Naive thymus-derived CD8-positive, alpha-beta T cell (primary cell): ENCODE measurements around the gene AQP2. TPM values are rescaled to one million over a fixed set of nuclear protein-coding genes. Genes with fewer than 3 reads are reported as not detected.

Experiments
- ATAC-seq, 2 donors: fragments of 150-1000 bp; cut with Tn5 transposase in 1 of 2; sonication (Bioruptor Pico), chemical (Tn5 transposase) in 1 of 2; 1 replicate in 1 of 2; 2 replicates in 1 of 2; pipeline ENCODE4 v1.10.0; 2021; ENCODE audit warnings: mild to moderate bottlenecking in 2 of 2, moderate library complexity in 2 of 2
- POLR2A ChIA-PET: fragments of 350-600 bp; sonication (Branson Sonifier 250); formaldehyde crosslinking; loops from one replicate; lab custom pipeline; 2021; ENCODE audit warnings: antibody characterized with exemption; lab: Charles Lee
- DNase-seq, 10 donors: peaks; one replicate each; pipeline versions ENCODE4 v3.0.0 to v3.0.0-alpha.2; 2020 to 2022
- H3K27ac Mint-ChIP-seq, 10 donors: one replicate each; pipeline ENCODE4 v1.8.0; 2020 to 2022; ENCODE audit warnings: mild to moderate bottlenecking in 10 of 10, mixed read lengths in 10 of 10, moderate library complexity in 4 of 10, inconsistent platforms in 1 of 10
- H3K27me3 Mint-ChIP-seq, 5 donors: one replicate each; pipeline ENCODE4 v1.8.0; 2021 to 2022; ENCODE audit warnings: mixed read lengths in 5 of 5
- H3K36me3 Mint-ChIP-seq, 3 donors: one replicate each; pipeline ENCODE4 v1.8.0; 2020 to 2022; ENCODE audit warnings: mixed read lengths in 3 of 3, mild to moderate bottlenecking in 2 of 3, inconsistent platforms in 1 of 3
- H3K4me1 Mint-ChIP-seq, 4 donors: one replicate each; pipeline ENCODE4 v1.8.0; 2021 to 2022; ENCODE audit warnings: mixed read lengths in 4 of 4
- H3K4me3 Mint-ChIP-seq, 10 donors: one replicate each; pipeline ENCODE4 v1.8.0; 2020 to 2022; ENCODE audit warnings: mild to moderate bottlenecking in 10 of 10, mixed read lengths in 10 of 10, moderate library complexity in 6 of 10, inconsistent platforms in 1 of 10
- H3K9me3 Mint-ChIP-seq, 9 donors: one replicate each; pipeline ENCODE4 v1.8.0; 2020 to 2022; ENCODE audit warnings: mixed read lengths in 9 of 9, mild to moderate bottlenecking in 3 of 9, inconsistent platforms in 1 of 9, moderate library complexity in 1 of 9
- polyA plus RNA-seq, 3 donors: library from polyadenylated mRNA; unstranded; fragments of 300-500 nt; fragmentation: Illumina TruSeq; gene quantifications; one replicate each; pipeline ENCODE4 v1.2.3, GENCODE V29; 2021
- total RNA-seq, 8 experiments: library from RNA in 2 of 8; stranded (reverse) in 2 of 8; gene quantifications; one replicate each; pipeline ENCODE4 v1.2.3 and lab custom pipeline; 2021 to 2026

AQP2 gene
- total and polyA plus RNA-seq, 5 experiments from 2014 or later = not detected

GRCh38 chr12:49910331-49911212 lies 40.0 kb upstream of the AQP2 start:
- Mint-ChIP-seq H3K4me1 (no peaks in the 10 kb centered on the region), H3K36me3 (no peaks in the 10 kb centered on the region), H3K27me3 (peaks cover 2 to 13% (median 7%) of the 10 kb centered on the region in 5 donors), H3K9me3 (no peaks in the 10 kb centered on the region), H3K4me3 (no peak overlapping the region), H3K27ac (no peak overlapping the region)
- DNase-seq = no peak
- ATAC-seq = no peak
- POLR2A ChIA-PET = no interaction called here

- ATAC-seq = no peak
- DNase-seq = no peak
- POLR2A ChIA-PET = no interaction called here
- no peak overlapping the region for H3K27ac Mint-ChIP-seq
- H3K36me3 Mint-ChIP-seq = no peaks in the 10 kb centered on the region
- H3K9me3 Mint-ChIP-seq = no peaks in the 10 kb centered on the region
- H3K4me1 Mint-ChIP-seq = no peaks in the 10 kb centered on the region
- H3K4me3 Mint-ChIP-seq = no peak overlapping the region
- peaks cover under 1 to 13% (median 2%) of the 10 kb centered on the region in 5 donors for H3K27me3 Mint-ChIP-seq
Observed at GRCh38 chr12:49911213-49911605, 39.3 kb upstream of the AQP2 start.

GRCh38 chr12:49912345-49913255 lies 37.9 kb upstream of the AQP2 start:
- Mint-ChIP-seq H3K4me1 (no peaks in the 10 kb centered on the region), H3K9me3 (no peaks in the 10 kb centered on the region), H3K27me3 (peaks cover 2 to 13% (median 6%) of the 10 kb centered on the region in 5 donors), H3K36me3 (no peaks in the 10 kb centered on the region), H3K27ac (no peak overlapping the region), H3K4me3 (no peak overlapping the region)
- POLR2A ChIA-PET = no interaction called here
- DNase-seq (no peak), ATAC-seq (no peak)

- H3K27ac Mint-ChIP-seq = no peak overlapping the region
- no peak for ATAC-seq
- POLR2A ChIA-PET = no interaction called here
Observed at GRCh38 chr12:49916129-49916919, 34.2 kb upstream of the AQP2 start.

GRCh38 chr12:49917166-49917787 lies 33.3 kb upstream of the AQP2 start:
- Mint-ChIP-seq H3K4me3 (no peak overlapping the region), H3K4me1 (no peaks in the 10 kb centered on the region), H3K9me3 (no peaks in the 10 kb centered on the region), H3K27ac (no peak overlapping the region), H3K27me3 (peaks cover 2 to 9% (median 4%) of the 10 kb centered on the region in 5 donors), H3K36me3 (no peaks in the 10 kb centered on the region)
- DNase-seq (no peak), ATAC-seq (no peak)
- POLR2A ChIA-PET = no interaction called here

More at GRCh38 chr12:49916129-49916919, 34.2 kb upstream of the AQP2 start:
- Mint-ChIP-seq H3K9me3 (no peaks in the 10 kb centered on the region), H3K36me3 (no peaks in the 10 kb centered on the region), H3K4me1 (no peaks in the 10 kb centered on the region), H3K4me3 (no peak overlapping the region), H3K27me3 (peaks cover 2 to 9% (median 4%) of the 10 kb centered on the region in 5 donors)
- DNase-seq = no peak

- Mint-ChIP-seq H3K27me3 (peaks cover 2 to 9% (median 4%) of the 10 kb centered on the region in 5 donors), H3K4me3 (no peak overlapping the region), H3K36me3 (no peaks in the 10 kb centered on the region), H3K9me3 (no peaks in the 10 kb centered on the region), H3K27ac (no peak overlapping the region), H3K4me1 (no peaks in the 10 kb centered on the region)
- ATAC-seq (no peak), DNase-seq (no peak)
- POLR2A ChIA-PET = interaction anchor here (0.6 kb wide), 1 partner anchor 94 kb away, joined by 4 read pairs; no protein-coding TSS in a partner anchor
Observed at GRCh38 chr12:49917788-49918173, 32.8 kb upstream of the AQP2 start.

GRCh38 chr12:49920241-49920914 lies 30.2 kb upstream of the AQP2 start:
- H3K27ac Mint-ChIP-seq = peak overlapping the region in 1 of 10 donors; percentile 20
- H3K27me3 Mint-ChIP-seq = peaks cover 1 to 9% (median 4%) of the 10 kb centered on the region in 5 donors
- POLR2A ChIA-PET = no interaction called here
- H3K36me3 Mint-ChIP-seq = no peaks in the 10 kb centered on the region
- ATAC-seq (no peak), DNase-seq (no peak)
- peaks cover 0 to 2% (median 0%) of the 10 kb centered on the region in 4 donors for H3K4me1 Mint-ChIP-seq
- H3K9me3 Mint-ChIP-seq = no peaks in the 10 kb centered on the region
- H3K4me3 Mint-ChIP-seq = no peak overlapping the region

- POLR2A ChIA-PET = no interaction called here
Observed at GRCh38 chr12:49920915-49921286, 29.6 kb upstream of the AQP2 start.

GRCh38 chr12:49921299-49921698 lies 29.2 kb upstream of the AQP2 start:
- Mint-ChIP-seq H3K4me3 (no peak overlapping the region), H3K27me3 (peaks cover 1 to 9% (median 4%) of the 10 kb centered on the region in 5 donors), H3K9me3 (no peaks in the 10 kb centered on the region), H3K36me3 (no peaks in the 10 kb centered on the region), H3K27ac (no peak overlapping the region), H3K4me1 (peaks cover 0 to 2% (median 0%) of the 10 kb centered on the region in 4 donors)
- POLR2A ChIA-PET = no interaction called here
- DNase-seq (no peak), ATAC-seq (no peak)

More at GRCh38 chr12:49920915-49921286, 29.6 kb upstream of the AQP2 start:
- no peak for DNase-seq
- Mint-ChIP-seq H3K36me3 (no peaks in the 10 kb centered on the region), H3K27me3 (peaks cover 1 to 9% (median 4%) of the 10 kb centered on the region in 5 donors), H3K4me1 (peaks cover 0 to 2% (median 0%) of the 10 kb centered on the region in 4 donors), H3K9me3 (no peaks in the 10 kb centered on the region), H3K4me3 (no peak overlapping the region), H3K27ac (no peak overlapping the region)
- ATAC-seq = no peak

- ATAC-seq (no peak), DNase-seq (no peak)
- Mint-ChIP-seq H3K4me1 (peaks cover 0 to 2% (median 0%) of the 10 kb centered on the region in 4 donors), H3K4me3 (no peak overlapping the region), H3K27me3 (peaks cover under 1 to 5% (median 2%) of the 10 kb centered on the region in 5 donors), H3K27ac (no peak overlapping the region), H3K9me3 (no peaks in the 10 kb centered on the region), H3K36me3 (no peaks in the 10 kb centered on the region)
- POLR2A ChIA-PET = no interaction called here
Observed at GRCh38 chr12:49921936-49922335, 28.6 kb upstream of the AQP2 start.

- DNase-seq (no peak), ATAC-seq (no peak)
- Mint-ChIP-seq H3K9me3 (no peaks in the 10 kb centered on the region), H3K27ac (no peak overlapping the region), H3K36me3 (no peaks in the 10 kb centered on the region), H3K4me3 (no peak overlapping the region), H3K27me3 (peaks cover 0 to 2% (median 0%) of the 10 kb centered on the region in 5 donors), H3K4me1 (peaks cover 0 to 2% (median 0%) of the 10 kb centered on the region in 4 donors)
- POLR2A ChIA-PET = no interaction called here
Observed at GRCh38 chr12:49922349-49923034, 28.0 kb upstream of the AQP2 start.
